ENCODE data around the gene MICA.

The MICA gene

GRCh38 chr6:31419842-31420241, 16.4 kb downstream of the MICA start:
- Histone ChIP-seq H2AFZ (ENCODE audit: low read length) (no peak overlapping the region), H3F3A (ENCODE audit: insufficient read depth, low read length) (no peaks in the 10 kb centered on the region), H3K4me2 (ENCODE audit: low read depth, low read length) (no peak overlapping the region), H3K36me3 (replicated peaks; ENCODE audit: insufficient read depth, low read length) (no peaks in the 10 kb centered on the region), H4K20me1 (ENCODE audit: insufficient read depth, low read length) (no peaks in the 10 kb centered on the region), H3K27me3 (replicated peaks; ENCODE audit: insufficient read depth, low read length) (no peaks in the 10 kb centered on the region), H3K27ac (ENCODE audit: low read length) (no peak overlapping the region), H3K4me1 (ENCODE audit: low read length) (no peaks in the 10 kb centered on the region), H3K79me2 (ENCODE audit: low read length) (no peaks in the 10 kb centered on the region), H3K9me3 (replicated peaks; ENCODE audit: insufficient read depth, low read length) (no peaks in the 10 kb centered on the region), H3K9me2 (replicated peaks; ENCODE audit: insufficient read depth, low read length) (no peaks in the 10 kb centered on the region), H3K9ac (ENCODE audit: low read length) (no peak overlapping the region), H3K4me3 (ENCODE audit: low read length) (no peak overlapping the region)
- TF ChIP-seq EZH2phosphoT487 (IDR thresholded peaks at IDR 0.05; ENCODE audit: low read length) (no peak), EZH2 (optimal IDR thresholded peaks at IDR 0.05; ENCODE audit: low read depth, low read length) (no peak)
- TF ChIP-seq, protein P1, sequence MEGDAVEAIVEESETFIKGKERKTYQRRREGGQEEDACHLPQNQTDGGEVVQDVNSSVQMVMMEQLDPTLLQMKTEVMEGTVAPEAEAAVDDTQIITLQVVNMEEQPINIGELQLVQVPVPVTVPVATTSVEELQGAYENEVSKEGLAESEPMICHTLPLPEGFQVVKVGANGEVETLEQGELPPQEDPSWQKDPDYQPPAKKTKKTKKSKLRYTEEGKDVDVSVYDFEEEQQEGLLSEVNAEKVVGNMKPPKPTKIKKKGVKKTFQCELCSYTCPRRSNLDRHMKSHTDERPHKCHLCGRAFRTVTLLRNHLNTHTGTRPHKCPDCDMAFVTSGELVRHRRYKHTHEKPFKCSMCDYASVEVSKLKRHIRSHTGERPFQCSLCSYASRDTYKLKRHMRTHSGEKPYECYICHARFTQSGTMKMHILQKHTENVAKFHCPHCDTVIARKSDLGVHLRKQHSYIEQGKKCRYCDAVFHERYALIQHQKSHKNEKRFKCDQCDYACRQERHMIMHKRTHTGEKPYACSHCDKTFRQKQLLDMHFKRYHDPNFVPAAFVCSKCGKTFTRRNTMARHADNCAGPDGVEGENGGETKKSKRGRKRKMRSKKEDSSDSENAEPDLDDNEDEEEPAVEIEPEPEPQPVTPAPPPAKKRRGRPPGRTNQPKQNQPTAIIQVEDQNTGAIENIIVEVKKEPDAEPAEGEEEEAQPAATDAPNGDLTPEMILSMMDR (IDR thresholded peaks at IDR 0.05; ENCODE audit: low read length): no peak
- no peak for DNase-seq

DNA sequence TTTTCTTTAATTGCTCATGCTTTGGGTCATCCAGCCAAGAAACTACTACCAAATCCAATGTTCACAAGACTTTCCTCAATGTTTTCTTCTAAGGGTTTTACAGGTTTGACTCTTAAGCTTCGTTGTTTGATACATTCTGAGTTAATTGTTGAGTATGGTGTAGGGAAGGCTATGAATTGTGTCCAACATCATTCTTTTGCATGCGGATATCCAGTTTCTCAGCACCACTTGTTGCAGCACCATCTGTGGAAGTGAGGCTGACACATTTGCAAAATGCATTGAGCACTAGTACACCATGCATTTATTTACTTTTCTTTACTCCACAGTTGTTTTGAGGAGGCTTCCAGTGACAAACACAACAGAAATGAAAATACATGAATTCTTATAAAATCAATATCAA, 17.2 kb downstream of the MICA start:
- Histone ChIP-seq H3K4me3 (ENCODE audit: low read length) (no peak overlapping the region), H3K27me3 (replicated peaks; ENCODE audit: insufficient read depth, low read length) (no peaks in the 10 kb centered on the region), H2AFZ (ENCODE audit: low read length) (no peak overlapping the region), H3F3A (ENCODE audit: insufficient read depth, low read length) (no peaks in the 10 kb centered on the region), H3K36me3 (replicated peaks; ENCODE audit: insufficient read depth, low read length) (no peaks in the 10 kb centered on the region), H3K4me2 (ENCODE audit: low read depth, low read length) (no peak overlapping the region), H3K27ac (ENCODE audit: low read length) (no peak overlapping the region), H3K9me2 (replicated peaks; ENCODE audit: insufficient read depth, low read length) (no peaks in the 10 kb centered on the region), H4K20me1 (ENCODE audit: insufficient read depth, low read length) (no peaks in the 10 kb centered on the region), H3K9me3 (replicated peaks; ENCODE audit: insufficient read depth, low read length) (no peaks in the 10 kb centered on the region), H3K79me2 (ENCODE audit: low read length) (no peaks in the 10 kb centered on the region), H3K4me1 (ENCODE audit: low read length) (no peaks in the 10 kb centered on the region), H3K9ac (ENCODE audit: low read length) (no peak overlapping the region)
- TF ChIP-seq EZH2phosphoT487 (IDR thresholded peaks at IDR 0.05; ENCODE audit: low read length) (no peak), EZH2 (optimal IDR thresholded peaks at IDR 0.05; ENCODE audit: low read depth, low read length) (no peak)
- TF ChIP-seq, protein P1 (IDR thresholded peaks at IDR 0.05; ENCODE audit: low read length): no peak
- no peak for DNase-seq

DNA sequence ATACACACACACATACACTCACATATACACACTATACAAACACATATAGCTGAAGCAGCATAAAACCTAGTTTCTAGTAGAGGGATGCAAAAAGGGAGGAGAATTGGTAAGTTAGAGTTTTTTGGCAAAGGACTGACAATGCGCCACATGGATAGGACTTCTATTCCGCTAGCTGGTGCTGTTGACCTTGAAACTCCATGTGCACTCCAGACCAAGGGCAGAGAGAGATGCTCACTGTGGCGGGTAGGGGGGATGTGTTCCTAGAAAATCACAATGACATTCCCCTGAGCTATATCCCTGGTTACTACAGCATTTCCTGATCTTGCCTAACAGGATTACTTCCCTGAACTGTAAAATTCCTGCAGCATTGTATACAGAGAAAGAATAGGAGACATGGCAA, 19.2 kb downstream of the MICA start:
- no peak for TF ChIP-seq EZH2 (optimal IDR thresholded peaks at IDR 0.05; ENCODE audit: low read depth, low read length)
- no peak for TF ChIP-seq EZH2phosphoT487 (IDR thresholded peaks at IDR 0.05; ENCODE audit: low read length)
- TF ChIP-seq, protein P1 (IDR thresholded peaks at IDR 0.05; ENCODE audit: low read length): no peak
- Histone ChIP-seq H3K4me3 (ENCODE audit: low read length) (no peak overlapping the region), H3F3A (ENCODE audit: insufficient read depth, low read length) (no peaks in the 10 kb centered on the region), H3K4me2 (ENCODE audit: low read depth, low read length) (no peak overlapping the region), H3K27ac (ENCODE audit: low read length) (no peak overlapping the region), H3K27me3 (replicated peaks; ENCODE audit: insufficient read depth, low read length) (no peaks in the 10 kb centered on the region), H3K9me2 (replicated peaks; ENCODE audit: insufficient read depth, low read length) (no peaks in the 10 kb centered on the region), H3K4me1 (ENCODE audit: low read length) (no peaks in the 10 kb centered on the region), H2AFZ (ENCODE audit: low read length) (no peak overlapping the region), H3K9me3 (replicated peaks; ENCODE audit: insufficient read depth, low read length) (no peaks in the 10 kb centered on the region), H3K9ac (ENCODE audit: low read length) (no peak overlapping the region), H3K79me2 (ENCODE audit: low read length) (no peaks in the 10 kb centered on the region), H3K36me3 (replicated peaks; ENCODE audit: insufficient read depth, low read length) (no peaks in the 10 kb centered on the region), H4K20me1 (ENCODE audit: insufficient read depth, low read length) (no peaks in the 10 kb centered on the region)
- no peak for DNase-seq
